ENCODE measurements around the gene KRTAP9-4.
"Not testable (repeated sequence)": the region's sequence is repeated elsewhere in the genome, so short reads cannot be mapped to it uniquely, and the experiment has no call there.

KRTAP9-4 gene

GRCh38 chr17:41264599-41264998 is 15.1 kb downstream of the KRTAP9-4 start:
- DNase-seq (ENCODE audit: low read depth in 2 of 2): no peak

DNA sequence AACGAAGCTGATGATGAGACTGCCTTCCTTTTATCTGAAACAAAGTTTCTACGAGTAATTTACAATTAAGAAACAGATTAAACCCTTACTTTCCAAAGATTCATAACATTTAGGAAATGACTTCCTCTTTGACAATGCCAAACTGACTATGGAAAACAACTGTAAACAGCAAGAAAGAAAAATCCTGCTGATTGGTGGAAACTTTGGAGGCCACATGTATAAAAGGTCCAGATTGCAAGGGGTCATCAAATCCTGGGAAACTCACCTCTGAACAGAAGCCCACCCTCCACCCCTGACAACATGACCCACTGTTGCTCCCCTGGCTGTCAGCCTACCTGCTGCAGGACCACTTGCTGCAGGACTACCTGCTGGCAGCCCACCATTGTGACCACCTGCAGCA is 15.6 kb downstream of the KRTAP9-4 start, which contains the start of gene KRTAP9-6:
Gene KRTAP9-6 (plus strand): TSS at position 301 of the 400 bp plus-strand sequence. CDS start 0 bp downstream, at position 301.
- DNase-seq (ENCODE audit: low read depth in 2 of 2): no peak

GRCh38 chr17:41267711-41268110 is 18.2 kb downstream of the KRTAP9-4 start:
- DNase-seq (ENCODE audit: low read depth in 2 of 2): no peak

- not testable (repeated sequence) for DNase-seq (ENCODE audit: low read depth in 2 of 2)
Measured at GRCh38 chr17:41271323-41271722, 21.8 kb downstream of the KRTAP9-4 start.

DNA sequence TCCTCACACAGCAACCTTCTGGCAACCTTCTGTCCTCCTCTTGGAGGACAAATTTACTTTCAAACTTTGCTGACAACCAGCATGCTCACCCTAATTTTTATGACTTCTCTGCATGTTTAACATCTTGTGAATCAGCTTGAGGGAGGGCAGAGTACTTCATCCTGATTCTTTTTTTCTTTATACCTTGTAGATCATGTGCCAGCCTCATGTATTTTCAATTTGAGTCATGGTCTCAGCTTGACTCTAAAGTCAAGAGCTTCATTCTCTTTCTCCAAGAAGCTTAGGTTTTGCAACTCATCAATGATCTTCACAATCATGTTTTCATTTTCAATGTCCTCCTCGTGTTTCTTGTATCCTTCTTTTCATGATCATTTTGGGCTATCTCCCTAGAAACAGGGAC is 22.4 kb downstream of the KRTAP9-4 start:
- no peak for DNase-seq (ENCODE audit: low read depth in 2 of 2)

DNA sequence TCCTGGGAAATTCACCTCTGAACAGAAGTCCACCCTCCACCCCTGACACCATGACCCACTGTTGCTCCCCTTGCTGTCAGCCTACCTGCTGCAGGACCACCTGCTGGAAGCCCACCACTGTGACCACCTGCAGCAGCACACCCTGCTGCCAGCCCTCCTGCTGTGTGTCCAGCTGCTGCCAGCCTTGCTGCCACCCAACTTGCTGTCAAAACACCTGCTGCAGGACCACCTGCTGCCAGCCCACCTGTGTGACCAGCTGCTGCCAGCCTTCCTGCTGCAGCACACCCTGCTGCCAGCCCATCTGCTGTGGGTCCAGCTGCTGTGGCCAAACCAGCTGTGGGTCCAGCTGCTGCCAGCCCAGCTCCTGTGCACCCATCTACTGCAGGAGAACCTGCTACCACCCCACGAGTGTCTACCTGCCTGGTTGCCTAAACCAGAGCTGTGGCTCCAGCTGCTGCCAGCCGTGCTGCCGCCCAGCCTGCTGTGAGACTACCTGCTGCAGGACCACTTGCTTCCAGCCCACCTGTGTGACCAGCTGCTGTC is 26.2 kb downstream of the KRTAP9-4 start, which contains the start of gene KRTAP9-7:
Gene KRTAP9-7 (plus strand): TSS at position 51 of the 543 bp plus-strand sequence. CDS start 0 bp downstream, at position 51.
- not testable (repeated sequence) for DNase-seq (ENCODE audit: low read depth in 2 of 2)

DNA sequence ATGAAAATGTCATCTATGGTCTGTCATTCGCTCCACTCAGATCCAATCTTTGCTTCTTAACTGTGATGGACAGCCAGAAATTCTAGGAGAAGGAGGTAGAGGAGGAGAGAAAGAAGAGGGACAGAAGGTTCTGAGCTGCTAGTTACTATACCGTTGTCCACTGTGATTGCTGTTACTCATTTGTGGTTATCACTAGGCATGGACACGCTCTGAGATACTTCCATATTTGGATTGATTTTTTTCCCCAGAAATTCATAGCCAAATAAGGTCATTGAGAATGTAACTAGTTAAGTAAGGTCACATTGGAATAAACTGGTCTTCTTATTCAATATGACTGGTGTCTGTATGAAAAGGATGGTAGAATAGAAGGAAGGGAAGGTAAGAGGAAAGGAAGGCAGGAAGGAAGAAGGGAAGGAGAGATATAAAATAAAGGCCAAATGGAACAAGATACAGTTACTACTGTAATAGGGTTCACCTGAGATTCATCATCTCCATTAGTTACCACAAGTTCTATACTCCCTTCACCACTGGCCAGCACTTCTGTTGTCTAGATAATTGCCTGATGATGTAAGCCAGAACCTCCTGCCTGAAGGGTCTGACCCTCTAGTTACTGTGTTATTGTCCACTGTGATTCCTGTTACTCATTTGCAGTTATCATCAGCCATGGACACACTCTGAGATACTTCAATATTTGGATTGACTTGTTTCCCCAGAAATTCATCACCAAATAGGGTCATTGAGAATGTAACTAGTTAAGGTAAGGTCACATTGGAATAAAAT is 28.9 kb downstream of the KRTAP9-4 start:
- DNase-seq (ENCODE audit: low read depth in 2 of 2): no peak

- DNase-seq (ENCODE audit: low read depth in 2 of 2): peak; percentile 93 to 94
Measured at GRCh38 chr17:41284043-41284442, 34.6 kb downstream of the KRTAP9-4 start.

DNA sequence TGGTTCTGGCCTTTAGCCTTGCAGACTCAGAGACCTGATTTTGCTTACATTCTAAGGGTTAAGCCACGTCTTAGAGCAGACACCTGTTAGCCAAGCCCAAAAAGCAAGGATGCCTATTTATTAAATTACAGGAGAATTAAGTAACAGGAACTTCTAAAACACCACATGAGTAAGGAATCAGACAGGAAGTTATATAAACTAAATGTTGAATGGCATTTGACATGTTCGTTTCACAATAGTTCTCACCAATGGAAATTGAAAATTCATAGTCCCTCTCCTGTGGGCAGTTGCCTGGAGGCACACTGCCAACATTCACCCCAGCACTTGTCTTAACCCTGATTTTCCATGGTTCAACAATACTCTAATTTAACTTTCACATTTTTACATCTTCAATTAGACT is 35.1 kb downstream of the KRTAP9-4 start:
- peak in 1 of 2 experiments; percentile 2 for DNase-seq (ENCODE audit: low read depth in 2 of 2)

DNA sequence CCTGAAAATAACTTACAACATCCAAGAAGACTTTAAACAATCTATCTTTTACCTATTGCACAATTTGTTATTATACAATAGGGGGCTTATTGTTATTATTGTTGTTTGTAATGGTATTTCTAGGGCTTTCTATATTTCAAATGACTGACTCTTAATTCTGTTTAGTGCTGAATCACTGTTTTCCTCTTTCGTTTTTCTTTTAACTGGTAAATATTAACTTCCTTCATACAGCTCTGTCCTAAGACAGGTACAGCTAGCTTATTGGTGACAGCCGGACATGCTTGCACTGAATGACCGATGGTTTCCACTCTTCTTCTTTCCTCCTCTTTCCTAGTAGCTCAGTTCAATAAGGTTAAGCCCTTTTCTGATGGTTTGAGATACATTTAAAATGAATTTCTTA is 37.6 kb downstream of the KRTAP9-4 start:
- no peak for DNase-seq (ENCODE audit: low read depth in 2 of 2)

DNA sequence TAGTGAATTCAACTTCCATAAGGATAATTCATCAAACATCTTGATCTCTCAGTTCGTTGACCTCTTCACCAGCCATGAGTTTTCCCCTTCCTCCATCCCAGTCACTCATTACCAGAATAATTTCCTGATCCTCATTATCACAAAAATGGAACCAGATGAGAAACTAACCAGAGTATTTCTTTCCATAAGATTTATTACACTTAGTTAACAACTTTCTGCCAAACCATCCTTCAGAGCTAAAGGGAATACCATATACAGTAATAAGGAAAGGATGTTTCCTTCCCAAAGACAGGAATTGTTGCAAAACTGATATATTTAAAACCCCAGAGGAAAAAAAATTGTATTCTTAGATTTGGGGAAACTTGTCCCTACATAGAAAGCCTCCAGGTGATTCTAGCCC is 44.5 kb downstream of the KRTAP9-4 start:
- DNase-seq (ENCODE audit: low read depth in 2 of 2): peak; percentile 43 to 48

GRCh38 chr17:41296846-41297245 is 47.4 kb downstream of the KRTAP9-4 start:
- DNase-seq (ENCODE audit: low read depth in 2 of 2): no peak

DNA sequence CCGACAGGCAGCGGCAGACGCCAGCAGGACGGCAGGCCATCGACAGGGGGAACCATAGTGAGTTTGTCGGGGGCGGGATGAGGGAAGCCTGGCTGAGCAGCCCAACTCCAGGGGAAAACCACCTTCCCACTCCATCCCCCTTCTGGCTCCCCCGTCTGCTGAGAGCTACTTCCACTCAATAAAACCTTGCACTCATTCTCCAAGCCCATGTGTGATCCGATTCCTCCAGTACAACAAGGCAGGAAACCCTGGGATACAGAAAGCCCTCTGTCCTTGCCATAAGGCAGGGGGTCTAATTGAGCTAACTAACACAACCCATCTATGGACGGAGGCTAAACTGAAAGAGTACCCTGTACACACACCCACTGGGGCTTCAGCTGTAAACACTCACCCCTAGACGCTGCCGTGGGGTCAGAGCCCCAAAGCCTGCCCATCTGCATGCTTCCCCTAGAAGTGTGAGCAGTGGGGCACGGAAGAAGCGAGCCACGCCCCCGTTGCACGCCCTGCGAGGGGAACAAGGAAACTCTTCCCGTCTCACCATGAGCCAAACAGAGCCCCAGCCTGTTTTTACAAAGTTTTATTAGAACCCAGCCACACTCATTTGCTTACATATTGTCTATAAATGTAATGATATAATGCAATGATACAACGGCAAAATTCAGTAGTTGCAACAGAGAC is 49.1 kb downstream of the KRTAP9-4 start:
- no peak for DNase-seq (ENCODE audit: low read depth in 2 of 2)

Measured in fibroblast of skin of left biceps (primary cell).